Transverse colon (tissue), 4 donors: ENCODE measurements around the gene ATL3. TPM values are rescaled to one million over a fixed set of nuclear protein-coding genes. Genes with fewer than 3 reads are reported as not detected.
A peak's percentile ranks its signal among the peaks of the same experiment; 100 is the strongest.

Experiments used
- DNase-seq: peaks from one replicate; pipeline ENCODE4 v3.0.0-alpha.2; 2019
- H3K27ac ChIP-seq, 4 donors: fragments of 200-600 bp; sonication (generic); 2 replicates each; pipeline ENCODE4 v1.5.1; 2016 to 2018; ENCODE audit warnings: inconsistent platforms in 4 of 4
- H3K27me3 ChIP-seq: fragments of 200-600 bp; sonication (generic); 2 replicates; pipeline ENCODE4 v1.5.1; 2017; ENCODE audit warnings: inconsistent platforms
- H3K36me3 ChIP-seq, 4 donors: fragments of 200-600 bp; sonication (generic); 2 replicates each; pipeline ENCODE4 v1.5.1; 2017 to 2019; ENCODE audit warnings: inconsistent platforms in 4 of 4
- H3K4me1 ChIP-seq, 4 donors: fragments of 200-600 bp; sonication (generic); 2 replicates each; pipeline ENCODE4 v1.5.1; 2017 to 2020; ENCODE audit warnings: inconsistent platforms in 4 of 4
- H3K4me3 ChIP-seq, 4 donors: fragments of 200-600 bp; sonication (generic); 1 replicate in 1 of 4; 2 replicates in 3 of 4; pipeline versions ENCODE4 v1.5.1 to v1.6.1; 2017 to 2019; ENCODE audit warnings: inconsistent platforms in 4 of 4
- H3K9me3 ChIP-seq, 2 donors: fragments of 200-600 bp; sonication (generic); 2 replicates each; pipeline ENCODE4 v1.5.1; 2017 to 2019; ENCODE audit warnings: inconsistent platforms in 2 of 2
- EP300 ChIP-seq: sonication (generic); formaldehyde crosslinking; IDR thresholded peaks from one replicate; pipeline ENCODE4 v1.6.1; 2017; ENCODE audit warnings: antibody characterized with exemption, low read depth
- POLR2A ChIP-seq: fragments of 450-650 bp; IDR thresholded peaks from one replicate; pipeline ENCODE4 v1.6.1; 2016; ENCODE audit warnings: antibody characterized with exemption, mild to moderate bottlenecking, moderate library complexity
- POLR2AphosphoS5 ChIP-seq, 3 donors: sonication (generic); formaldehyde crosslinking; IDR thresholded peaks; one replicate each; pipeline ENCODE4 v1.6.1; 2016; ENCODE audit warnings: antibody characterized with exemption in 3 of 3
- WGBS, 2 donors: methylation state at CpG; one replicate each; pipeline ENCODE4 v1.1.5; 2018; ENCODE audit warnings: low coverage in 1 of 2; 5-methylcytosine and 5-hydroxymethylcytosine counted together
- in situ Hi-C, 4 donors: fragments of 200-750 bp; cut with MboI; loops; one replicate each; pipeline versions ENCODE4 v1.15.0 to v1.15.1; 2017; ENCODE audit warnings: low sequenced_read_pairs in 3 of 4, low pct_ligation_motif_present in 1 of 4, low pct_unique_long_range_greater_than_20kb in 1 of 4
- intact Hi-C: fragments of 100-400 bp; cut with DNase I; formaldehyde crosslinking; loops from one replicate; pipeline ENCODE4 v1.15.1; 2023; ENCODE audit warnings: low total_unique reads
- total RNA-seq, 4 donors: library from RNA; depleted of rRNA; stranded (reverse); fragments of >200 nt; gene quantifications; one replicate each; pipeline ENCODE4 v1.1.0, GENCODE V29; 2016
- TF ChIP-seq, protein P1 (sequence below), 5 experiments: fragments of 200-600 bp in 3 of 5; fragments of 450-650 bp in 2 of 5; sonication (generic) in 3 of 5; IDR thresholded peaks; 1 replicate in 2 of 5; 2 replicates in 3 of 5; pipeline ENCODE4 v1.5.1; 2016 to 2017; ENCODE audit warnings: antibody characterized with exemption in 5 of 5, inconsistent platforms in 3 of 5, mild to moderate bottlenecking in 2 of 5, moderate library complexity in 1 of 5

ATL3 gene, protein sequence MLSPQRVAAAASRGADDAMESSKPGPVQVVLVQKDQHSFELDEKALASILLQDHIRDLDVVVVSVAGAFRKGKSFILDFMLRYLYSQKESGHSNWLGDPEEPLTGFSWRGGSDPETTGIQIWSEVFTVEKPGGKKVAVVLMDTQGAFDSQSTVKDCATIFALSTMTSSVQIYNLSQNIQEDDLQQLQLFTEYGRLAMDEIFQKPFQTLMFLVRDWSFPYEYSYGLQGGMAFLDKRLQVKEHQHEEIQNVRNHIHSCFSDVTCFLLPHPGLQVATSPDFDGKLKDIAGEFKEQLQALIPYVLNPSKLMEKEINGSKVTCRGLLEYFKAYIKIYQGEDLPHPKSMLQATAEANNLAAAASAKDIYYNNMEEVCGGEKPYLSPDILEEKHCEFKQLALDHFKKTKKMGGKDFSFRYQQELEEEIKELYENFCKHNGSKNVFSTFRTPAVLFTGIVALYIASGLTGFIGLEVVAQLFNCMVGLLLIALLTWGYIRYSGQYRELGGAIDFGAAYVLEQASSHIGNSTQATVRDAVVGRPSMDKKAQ
- total RNA-seq, result 10 to 100 TPM; 18.7 to 60.8 (median 40.0) TPM

DNA sequence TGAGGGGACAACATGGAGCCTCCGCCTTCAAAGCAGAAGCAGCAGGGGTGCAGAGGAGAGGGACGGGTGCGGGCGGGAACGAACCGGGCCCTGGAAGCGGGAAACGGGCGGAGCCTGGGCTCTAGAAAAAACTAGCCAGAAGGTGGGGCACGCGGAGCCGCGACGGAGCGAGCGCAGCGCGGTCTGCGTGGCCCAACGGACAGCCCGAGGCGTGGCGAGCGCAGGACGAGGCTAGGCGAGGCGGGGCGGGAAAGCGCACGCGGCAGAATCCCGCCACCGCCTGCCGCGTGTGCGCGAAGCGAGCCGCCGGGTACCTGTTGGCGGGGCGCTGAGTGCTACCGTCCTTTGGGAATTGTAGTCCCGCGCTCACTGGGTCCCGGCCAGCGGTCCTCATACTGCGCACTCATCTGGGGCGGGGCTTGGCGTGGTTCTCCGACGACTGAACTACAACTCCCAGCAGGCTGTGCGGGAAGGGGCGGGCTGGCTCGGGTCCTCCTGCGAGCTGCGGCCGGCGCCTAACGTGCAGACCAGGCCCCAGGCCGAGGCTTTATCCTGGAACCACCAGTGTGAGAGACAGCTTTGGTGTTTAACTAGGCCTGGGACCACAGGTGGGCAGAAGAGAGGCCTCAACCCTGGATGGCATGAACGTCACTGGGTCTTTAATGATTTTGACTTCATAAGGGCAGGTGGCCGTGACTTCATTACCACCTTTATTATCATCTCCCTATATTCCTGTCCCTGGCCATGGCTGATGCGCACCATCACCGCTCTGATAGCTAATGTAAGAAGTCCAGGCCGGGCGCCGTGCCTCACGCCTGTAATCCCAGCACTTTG is at the start of gene ATL3:
TSS of gene ATL3 (minus strand) at position 55 of the 834 bp plus-strand sequence. CDS start at position 14, 41 bp downstream.
- DNase-seq, result peak; percentile 98
- Histone ChIP-seq H3K36me3 (no peaks in the 10 kb centered on the region), H3K4me3 (peak within 1 kb of the TSS; percentile 65 to 99 (median 96)), H3K4me1 (peaks cover 13 to 42% (median 28%) of the 10 kb centered on the region in 4 donors), H3K9me3 (no peaks in the 10 kb centered on the region), H3K27ac (peak within 1 kb of the TSS; percentile 95 to 100 (median 99)), H3K27me3 (no peaks in the 10 kb centered on the region)
- WGBS, 2 donors, result 11 to 18% methylated on average over 28 to 68 of the region's 69 CpGs
- peak; percentile 63 to 88 (median 79) for TF ChIP-seq POLR2AphosphoS5 (IDR thresholded peaks at IDR 0.05)
- TF ChIP-seq POLR2A, result peak; percentile 68
- TF ChIP-seq, protein P1, sequence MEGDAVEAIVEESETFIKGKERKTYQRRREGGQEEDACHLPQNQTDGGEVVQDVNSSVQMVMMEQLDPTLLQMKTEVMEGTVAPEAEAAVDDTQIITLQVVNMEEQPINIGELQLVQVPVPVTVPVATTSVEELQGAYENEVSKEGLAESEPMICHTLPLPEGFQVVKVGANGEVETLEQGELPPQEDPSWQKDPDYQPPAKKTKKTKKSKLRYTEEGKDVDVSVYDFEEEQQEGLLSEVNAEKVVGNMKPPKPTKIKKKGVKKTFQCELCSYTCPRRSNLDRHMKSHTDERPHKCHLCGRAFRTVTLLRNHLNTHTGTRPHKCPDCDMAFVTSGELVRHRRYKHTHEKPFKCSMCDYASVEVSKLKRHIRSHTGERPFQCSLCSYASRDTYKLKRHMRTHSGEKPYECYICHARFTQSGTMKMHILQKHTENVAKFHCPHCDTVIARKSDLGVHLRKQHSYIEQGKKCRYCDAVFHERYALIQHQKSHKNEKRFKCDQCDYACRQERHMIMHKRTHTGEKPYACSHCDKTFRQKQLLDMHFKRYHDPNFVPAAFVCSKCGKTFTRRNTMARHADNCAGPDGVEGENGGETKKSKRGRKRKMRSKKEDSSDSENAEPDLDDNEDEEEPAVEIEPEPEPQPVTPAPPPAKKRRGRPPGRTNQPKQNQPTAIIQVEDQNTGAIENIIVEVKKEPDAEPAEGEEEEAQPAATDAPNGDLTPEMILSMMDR (IDR thresholded peaks at IDR 0.05), result no peak
- TF ChIP-seq EP300, result no peak
- in situ Hi-C loops, result no loop called here
- intact Hi-C loops, result no loop called here

DNA sequence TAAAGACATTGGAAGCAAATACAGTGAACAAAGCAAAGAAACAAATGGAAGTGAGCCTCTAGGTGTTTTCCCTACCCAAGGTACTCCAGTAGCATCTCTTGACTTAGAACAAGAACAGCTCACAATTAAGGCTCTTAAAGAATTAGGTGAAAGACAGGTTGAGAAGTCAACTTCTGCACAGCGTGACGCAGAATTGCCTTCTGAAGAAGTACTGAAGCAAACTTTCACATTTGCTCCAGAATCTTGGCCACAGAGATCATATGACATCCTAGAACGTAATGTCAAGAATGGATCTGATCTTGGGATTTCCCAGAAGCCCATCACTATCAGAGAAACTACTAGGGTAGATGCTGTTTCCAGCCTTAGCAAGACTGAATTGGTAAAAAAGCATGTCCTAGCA is 49.4 kb upstream of the ATL3 start:
- intact Hi-C loops, result no loop called here
- TF ChIP-seq EP300, result no peak
- no peak for TF ChIP-seq POLR2AphosphoS5 (IDR thresholded peaks at IDR 0.05)
- no peak for TF ChIP-seq POLR2A
- TF ChIP-seq, protein P1 (IDR thresholded peaks at IDR 0.05), result no peak
- H3K27ac ChIP-seq, result no peak overlapping the region

DNA sequence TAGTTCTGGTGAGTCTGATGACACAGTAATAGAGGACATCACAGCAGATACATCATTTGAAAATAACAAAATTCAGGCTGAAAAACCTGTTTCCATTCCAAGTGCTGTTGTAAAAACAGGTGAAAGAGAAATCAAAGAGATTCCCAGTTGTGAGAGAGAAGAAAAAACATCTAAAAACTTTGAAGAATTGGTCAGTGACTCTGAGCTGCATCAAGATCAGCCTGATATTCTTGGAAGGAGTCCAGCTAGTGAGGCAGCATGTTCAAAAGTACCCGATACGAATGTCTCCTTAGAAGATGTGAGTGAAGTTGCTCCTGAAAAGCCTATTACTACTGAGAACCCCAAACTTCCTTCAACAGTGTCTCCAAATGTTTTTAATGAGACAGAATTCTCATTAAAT is 48.8 kb upstream of the ATL3 start:
- Histone ChIP-seq H3K27ac (no peak overlapping the region), H3K4me1 (no peaks in the 10 kb centered on the region), H3K27me3 (no peaks in the 10 kb centered on the region), H3K36me3 (no peaks in the 10 kb centered on the region), H3K4me3 (no peak overlapping the region), H3K9me3 (no peaks in the 10 kb centered on the region)
- TF ChIP-seq, protein P1 (IDR thresholded peaks at IDR 0.05), result no peak
- TF ChIP-seq EP300, result no peak
- TF ChIP-seq POLR2A, result no peak
- no peak for TF ChIP-seq POLR2AphosphoS5 (IDR thresholded peaks at IDR 0.05)
- no peak for DNase-seq
- in situ Hi-C loops (no loop called here), intact Hi-C loops (no loop called here)
- WGBS, 2 donors, result 90 to 92% methylated on average over 2 of the region's 2 CpGs

More for the DNA sequence above, 49.4 kb upstream of the ATL3 start:
- no peaks in the 10 kb centered on the region for H3K9me3 ChIP-seq
- H3K4me3 ChIP-seq, result no peak overlapping the region
- H3K36me3 ChIP-seq, result no peaks in the 10 kb centered on the region
- WGBS, 2 donors, result 96 to 97% methylated on average over 3 of the region's 3 CpGs
- no peaks in the 10 kb centered on the region for H3K27me3 ChIP-seq
- H3K4me1 ChIP-seq, result no peaks in the 10 kb centered on the region
- in situ Hi-C loops, result no loop called here
- no peak for DNase-seq

DNA sequence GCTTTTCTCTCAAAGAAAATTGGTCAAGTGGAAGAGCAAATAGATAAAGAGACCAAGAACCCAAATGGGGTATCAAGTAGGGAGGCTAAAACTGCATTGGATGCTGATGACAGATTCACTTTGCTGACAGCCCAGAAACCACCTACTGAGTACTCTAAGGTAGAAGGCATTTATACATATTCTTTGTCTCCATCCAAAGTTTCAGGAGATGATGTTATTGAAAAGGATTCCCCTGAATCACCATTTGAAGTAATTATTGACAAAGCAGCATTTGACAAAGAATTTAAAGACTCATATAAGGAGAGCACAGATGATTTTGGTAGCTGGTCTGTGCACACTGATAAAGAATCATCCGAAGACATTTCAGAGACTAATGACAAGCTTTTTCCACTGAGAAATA is 47.8 kb upstream of the ATL3 start:
- Histone ChIP-seq H3K27me3 (no peaks in the 10 kb centered on the region), H3K9me3 (no peaks in the 10 kb centered on the region), H3K36me3 (no peaks in the 10 kb centered on the region), H3K4me3 (no peak overlapping the region), H3K4me1 (no peaks in the 10 kb centered on the region), H3K27ac (no peak overlapping the region)
- intact Hi-C loops, result no loop called here
- 100% methylated on average over 1 of the region's 1 CpG for WGBS, 2 donors
- DNase-seq, result no peak
- in situ Hi-C loops, result no loop called here
- TF ChIP-seq EP300 (no peak), POLR2AphosphoS5 (IDR thresholded peaks at IDR 0.05) (no peak), POLR2A (no peak)
- TF ChIP-seq, protein P1 (IDR thresholded peaks at IDR 0.05), result no peak
